Suprapubic skin (tissue), 4 donors: ENCODE measurements around the gene EPHA4.

Experiments used
- CTCF ChIP-seq, 2 donors: fragments of 200-600 bp in 1 of 2; fragments of 450-650 bp in 1 of 2; sonication (generic) in 1 of 2; IDR thresholded peaks; one replicate each; pipeline ENCODE4 v1.5.1; 2016 to 2019; ENCODE audit warnings: antibody characterized with exemption in 2 of 2, mild to moderate bottlenecking in 1 of 2, moderate library complexity in 1 of 2
- EP300 ChIP-seq: sonication (generic); formaldehyde crosslinking; IDR thresholded peaks from one replicate; pipeline ENCODE4 v1.6.1; 2017; ENCODE audit warnings: antibody characterized with exemption
- POLR2AphosphoS5 ChIP-seq, 3 donors: sonication (generic); formaldehyde crosslinking; IDR thresholded peaks; one replicate each; pipeline ENCODE4 v1.6.1; 2017; ENCODE audit warnings: antibody characterized with exemption in 3 of 3

GRCh38 chr2:221539246-221539645, 32.9 kb downstream of the EPHA4 start:
- no peak for TF ChIP-seq CTCF (IDR thresholded peaks at IDR 0.05)
- no peak for TF ChIP-seq POLR2AphosphoS5 (IDR thresholded peaks at IDR 0.05)
- no peak for TF ChIP-seq EP300
